ENCODE results near the gene CCDC178.

Gene CCDC178

GRCh38 chr18:32974421-32975162, 465.9 kb downstream of the CCDC178 start:
- TF ChIP-seq FOXP2 (optimal IDR thresholded peaks at IDR 0.05; ENCODE audit: borderline replicate concordance, extremely low read depth, extremely low read length, insufficient read depth) (no peak), SIN3A (IDR thresholded peaks at IDR 0.05; ENCODE audit: borderline replicate concordance, insufficient read depth, low read length) (no peak), TAF1 (IDR thresholded peaks at IDR 0.05; ENCODE audit: borderline replicate concordance, insufficient read depth, low read length) (no peak), POLR2AphosphoS5 (IDR thresholded peaks at IDR 0.05; ENCODE audit: low read depth, low read length) (no peak)
- TF ChIP-seq, protein P1, sequence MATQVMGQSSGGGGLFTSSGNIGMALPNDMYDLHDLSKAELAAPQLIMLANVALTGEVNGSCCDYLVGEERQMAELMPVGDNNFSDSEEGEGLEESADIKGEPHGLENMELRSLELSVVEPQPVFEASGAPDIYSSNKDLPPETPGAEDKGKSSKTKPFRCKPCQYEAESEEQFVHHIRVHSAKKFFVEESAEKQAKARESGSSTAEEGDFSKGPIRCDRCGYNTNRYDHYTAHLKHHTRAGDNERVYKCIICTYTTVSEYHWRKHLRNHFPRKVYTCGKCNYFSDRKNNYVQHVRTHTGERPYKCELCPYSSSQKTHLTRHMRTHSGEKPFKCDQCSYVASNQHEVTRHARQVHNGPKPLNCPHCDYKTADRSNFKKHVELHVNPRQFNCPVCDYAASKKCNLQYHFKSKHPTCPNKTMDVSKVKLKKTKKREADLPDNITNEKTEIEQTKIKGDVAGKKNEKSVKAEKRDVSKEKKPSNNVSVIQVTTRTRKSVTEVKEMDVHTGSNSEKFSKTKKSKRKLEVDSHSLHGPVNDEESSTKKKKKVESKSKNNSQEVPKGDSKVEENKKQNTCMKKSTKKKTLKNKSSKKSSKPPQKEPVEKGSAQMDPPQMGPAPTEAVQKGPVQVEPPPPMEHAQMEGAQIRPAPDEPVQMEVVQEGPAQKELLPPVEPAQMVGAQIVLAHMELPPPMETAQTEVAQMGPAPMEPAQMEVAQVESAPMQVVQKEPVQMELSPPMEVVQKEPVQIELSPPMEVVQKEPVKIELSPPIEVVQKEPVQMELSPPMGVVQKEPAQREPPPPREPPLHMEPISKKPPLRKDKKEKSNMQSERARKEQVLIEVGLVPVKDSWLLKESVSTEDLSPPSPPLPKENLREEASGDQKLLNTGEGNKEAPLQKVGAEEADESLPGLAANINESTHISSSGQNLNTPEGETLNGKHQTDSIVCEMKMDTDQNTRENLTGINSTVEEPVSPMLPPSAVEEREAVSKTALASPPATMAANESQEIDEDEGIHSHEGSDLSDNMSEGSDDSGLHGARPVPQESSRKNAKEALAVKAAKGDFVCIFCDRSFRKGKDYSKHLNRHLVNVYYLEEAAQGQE (IDR thresholded peaks at IDR 0.05; ENCODE audit: insufficient read depth in 1 of 2, low read depth in 2 of 2, low read length in 2 of 2), result no peak

DNA sequence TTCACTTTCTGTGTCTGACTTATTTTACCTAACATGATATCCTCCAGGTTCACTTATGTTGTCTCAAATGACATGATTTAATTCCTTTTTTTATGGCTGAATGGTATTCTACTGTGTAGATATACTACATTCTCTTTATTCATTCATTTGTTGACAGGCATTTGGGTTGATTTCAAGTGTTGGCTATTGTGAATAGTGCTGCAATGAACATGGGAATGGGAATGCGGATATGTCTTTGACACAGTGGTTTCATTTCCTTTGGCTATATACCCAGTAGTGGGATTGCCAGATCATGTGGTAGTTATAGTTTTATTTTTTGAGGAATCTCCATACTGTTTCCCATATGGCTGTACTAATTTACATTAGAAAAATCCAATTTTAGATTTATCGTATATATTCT, 472.3 kb downstream of the CCDC178 start:
- TF ChIP-seq, protein P1 (IDR thresholded peaks at IDR 0.05; ENCODE audit: insufficient read depth in 1 of 2, low read depth in 2 of 2, low read length in 2 of 2), result no peak
- no peak for TF ChIP-seq POLR2AphosphoS5 (IDR thresholded peaks at IDR 0.05; ENCODE audit: low read depth, low read length)
- no peak for TF ChIP-seq FOXP2 (optimal IDR thresholded peaks at IDR 0.05; ENCODE audit: borderline replicate concordance, extremely low read depth, extremely low read length, insufficient read depth)
- no peak for TF ChIP-seq SIN3A (IDR thresholded peaks at IDR 0.05; ENCODE audit: borderline replicate concordance, insufficient read depth, low read length)
- no peak for TF ChIP-seq TAF1 (IDR thresholded peaks at IDR 0.05; ENCODE audit: borderline replicate concordance, insufficient read depth, low read length)

GRCh38 chr18:32966141-32966540, 474.4 kb downstream of the CCDC178 start:
- TF ChIP-seq POLR2AphosphoS5 (IDR thresholded peaks at IDR 0.05; ENCODE audit: low read depth, low read length) (no peak), SIN3A (IDR thresholded peaks at IDR 0.05; ENCODE audit: borderline replicate concordance, insufficient read depth, low read length) (no peak), FOXP2 (optimal IDR thresholded peaks at IDR 0.05; ENCODE audit: borderline replicate concordance, extremely low read depth, extremely low read length, insufficient read depth) (no peak)

DNA sequence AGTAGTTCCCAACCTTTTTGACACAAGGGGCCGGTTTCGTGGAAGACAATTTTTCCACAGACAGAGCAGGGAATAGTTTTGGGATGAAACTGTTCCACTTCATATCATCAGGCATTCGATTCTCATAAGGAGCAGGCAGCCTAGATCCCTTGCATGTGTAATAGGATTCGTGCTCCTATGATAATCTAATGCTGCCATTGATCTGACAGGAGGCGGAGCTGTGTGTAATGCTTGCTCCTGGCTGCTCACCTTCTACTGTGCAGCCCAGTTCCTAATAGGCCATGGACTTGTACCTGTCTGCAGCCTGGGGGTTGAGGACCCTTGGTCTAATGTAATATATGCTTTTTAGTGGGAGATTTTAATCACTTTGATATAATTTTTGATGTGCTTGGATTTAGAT, 479.0 kb downstream of the CCDC178 start:
- no peak for TF ChIP-seq FOXP2 (optimal IDR thresholded peaks at IDR 0.05; ENCODE audit: borderline replicate concordance, extremely low read depth, extremely low read length, insufficient read depth)
- no peak for TF ChIP-seq TAF1 (IDR thresholded peaks at IDR 0.05; ENCODE audit: borderline replicate concordance, insufficient read depth, low read length)
- TF ChIP-seq POLR2AphosphoS5 (IDR thresholded peaks at IDR 0.05; ENCODE audit: low read depth, low read length), result no peak
- TF ChIP-seq, protein P1 (IDR thresholded peaks at IDR 0.05; ENCODE audit: insufficient read depth in 1 of 2, low read depth in 2 of 2, low read length in 2 of 2), result no peak
- no peak for TF ChIP-seq SIN3A (IDR thresholded peaks at IDR 0.05; ENCODE audit: borderline replicate concordance, insufficient read depth, low read length)

DNA sequence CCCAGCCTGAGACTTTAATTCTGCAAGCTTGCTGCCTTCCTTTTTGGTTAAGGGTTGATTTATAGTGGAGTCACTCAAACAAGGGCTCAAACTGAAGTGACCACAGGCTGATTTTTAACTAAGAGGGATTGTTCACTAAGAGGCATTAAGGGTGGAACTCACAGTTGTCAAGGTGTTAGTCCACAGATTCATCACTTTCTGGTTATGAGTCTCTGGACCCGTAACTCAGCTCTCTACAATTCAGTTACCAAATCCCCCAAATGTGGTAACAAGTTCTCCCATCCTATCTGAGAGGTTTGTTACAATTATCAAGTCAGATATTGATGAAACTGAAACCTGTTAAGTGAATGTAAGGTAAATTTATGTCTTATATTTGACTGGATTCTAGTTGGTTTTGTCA, 481.8 kb downstream of the CCDC178 start:
- TF ChIP-seq TAF1 (IDR thresholded peaks at IDR 0.05; ENCODE audit: borderline replicate concordance, insufficient read depth, low read length), result no peak
- TF ChIP-seq SIN3A (IDR thresholded peaks at IDR 0.05; ENCODE audit: borderline replicate concordance, insufficient read depth, low read length), result no peak
- no peak for TF ChIP-seq POLR2AphosphoS5 (IDR thresholded peaks at IDR 0.05; ENCODE audit: low read depth, low read length)
- TF ChIP-seq, protein P1 (IDR thresholded peaks at IDR 0.05; ENCODE audit: insufficient read depth in 1 of 2, low read depth in 2 of 2, low read length in 2 of 2), result no peak
